ENCODE measurements around the gene FBXO46.

Gene FBXO46, protein sequence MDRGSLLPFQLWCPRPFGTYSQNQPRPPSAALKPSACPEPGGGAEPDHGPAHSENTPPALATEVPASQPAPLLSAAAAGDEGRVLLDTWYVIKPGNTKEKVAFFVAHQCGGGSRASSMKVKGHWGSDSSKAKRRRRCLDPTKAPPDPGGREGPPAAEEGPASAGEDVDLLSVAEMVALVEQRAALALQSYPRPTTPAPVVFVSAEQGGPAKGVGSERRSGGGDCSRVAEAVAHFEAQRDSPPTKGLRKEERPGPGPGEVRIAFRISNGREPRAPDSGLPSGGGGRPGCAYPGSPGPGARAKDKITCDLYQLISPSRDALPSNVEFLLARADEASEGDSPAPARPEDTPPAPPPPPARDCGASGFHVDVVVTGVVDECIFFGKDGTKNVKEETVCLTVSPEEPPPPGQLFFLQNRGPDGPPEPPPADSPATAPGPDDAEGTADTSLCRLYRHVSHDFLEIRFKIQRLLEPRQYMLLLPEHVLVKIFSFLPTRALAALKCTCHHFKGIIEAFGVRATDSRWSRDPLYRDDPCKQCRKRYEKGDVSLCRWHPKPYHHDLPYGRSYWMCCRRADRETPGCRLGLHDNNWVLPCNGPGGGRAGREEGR

DNA sequence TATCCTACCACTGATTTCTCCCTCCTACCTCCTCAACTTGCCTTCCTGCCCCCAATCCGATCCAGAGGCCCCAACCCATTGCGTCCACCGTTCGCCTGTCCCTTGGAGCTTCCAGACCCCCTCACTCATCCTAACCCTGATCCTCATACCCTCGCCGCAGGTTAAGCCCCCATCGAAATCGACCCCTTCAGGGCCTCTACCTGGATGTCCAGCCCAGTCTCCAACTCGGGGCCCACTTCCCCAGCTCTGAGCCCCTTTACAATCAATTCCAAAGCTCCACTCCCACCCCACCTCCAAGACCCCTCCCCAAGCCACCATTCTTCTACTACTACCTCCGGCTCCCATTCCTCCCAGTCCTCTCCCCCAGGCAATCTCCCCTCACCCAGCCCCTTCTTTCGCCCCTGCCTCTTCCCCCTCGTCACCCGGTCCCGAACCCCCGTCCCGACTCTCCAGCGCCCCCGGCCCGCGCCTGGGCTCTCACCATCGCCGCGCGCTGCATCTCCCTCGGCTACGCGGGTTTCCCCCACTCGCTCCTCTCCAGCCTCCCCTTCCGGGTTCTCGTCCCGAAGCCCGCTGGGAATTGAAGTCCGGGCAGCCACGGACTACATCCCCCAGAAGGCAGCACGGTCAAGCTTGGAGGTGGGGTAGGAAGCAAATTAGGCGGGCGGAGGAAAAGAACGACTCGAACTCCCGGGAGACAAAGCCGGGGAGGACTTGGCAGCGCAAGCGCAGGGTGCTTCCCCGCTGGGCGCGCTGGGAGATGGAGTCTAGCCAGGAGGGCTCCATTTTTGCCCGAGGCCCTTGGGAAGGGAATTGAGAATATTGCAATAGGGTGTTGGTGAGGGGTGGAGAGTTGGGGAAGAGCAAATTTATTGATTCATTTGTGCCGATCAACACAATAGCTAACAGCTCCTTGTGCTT lies at the start of gene FBXO46:
FBXO46 (minus strand) TSS at position 529 of the 921 bp plus-strand sequence. CDS start 17,401 bp downstream, outside the sequence.
- DNase-seq (ENCODE audit: low read depth in 2 of 2), result peak; percentile 85 to 86

DNA sequence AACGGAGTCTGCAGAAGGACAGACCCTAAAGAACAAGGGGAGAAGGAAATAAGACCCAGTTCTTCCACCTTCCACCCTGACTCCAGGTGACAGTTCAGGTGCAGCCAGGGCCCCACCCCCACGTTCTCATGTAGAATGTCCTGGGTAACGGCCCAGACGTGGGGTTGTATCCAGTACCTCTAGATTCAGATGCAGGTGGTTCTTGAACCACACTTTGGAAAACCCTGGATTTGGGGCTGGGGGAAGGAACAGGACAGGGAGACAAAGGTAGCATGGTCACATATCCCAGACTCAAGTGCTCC lies 49.4 kb upstream of the FBXO46 start:
- DNase-seq (ENCODE audit: low read depth in 2 of 2), result no peak

DNA sequence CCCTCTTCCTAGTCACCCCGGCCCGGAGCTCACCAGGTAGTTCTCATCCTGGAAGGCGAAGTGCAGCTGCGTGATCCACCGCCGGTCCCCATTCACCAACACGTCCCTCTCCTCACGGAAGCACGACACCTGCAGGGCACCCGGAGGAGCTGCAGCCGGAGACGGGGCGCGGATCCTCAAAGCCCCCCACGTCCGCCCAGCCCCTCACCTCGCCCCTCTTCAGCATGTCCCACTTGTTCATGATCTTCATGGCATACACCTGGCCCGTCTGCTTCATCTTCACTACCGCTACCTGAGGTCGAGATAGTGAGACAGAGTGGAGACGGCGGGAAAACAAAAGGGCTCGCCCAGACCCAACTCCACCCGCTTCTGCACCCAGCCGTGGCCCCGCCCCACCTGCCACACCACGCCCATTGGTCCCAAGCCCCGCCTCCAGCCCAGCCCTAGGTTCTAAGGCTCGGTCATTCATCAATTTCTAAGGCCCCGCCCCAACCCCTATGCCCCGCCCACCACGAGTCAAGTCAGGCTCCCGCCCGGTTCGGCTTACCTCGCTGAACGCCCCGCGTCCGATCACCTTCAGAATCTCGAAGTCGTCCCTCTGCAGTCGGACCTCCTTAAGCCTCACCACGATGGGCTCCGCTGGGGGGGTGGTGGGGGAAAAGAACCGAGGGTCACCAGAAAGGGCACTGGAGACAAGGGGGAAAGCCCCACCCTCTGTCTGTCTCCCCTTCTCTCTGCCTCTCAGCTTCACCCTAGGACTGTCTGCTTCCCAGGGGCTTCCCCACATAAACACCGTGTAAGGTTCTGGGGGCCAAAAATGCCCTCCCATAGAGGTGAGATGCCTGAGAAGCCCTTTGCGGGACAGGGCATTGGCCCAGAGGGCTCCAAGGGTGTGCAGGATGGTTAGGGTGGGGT lies 48.8 kb upstream of the FBXO46 start:
- DNase-seq (ENCODE audit: low read depth in 2 of 2), result peak; percentile 59 to 63

DNA sequence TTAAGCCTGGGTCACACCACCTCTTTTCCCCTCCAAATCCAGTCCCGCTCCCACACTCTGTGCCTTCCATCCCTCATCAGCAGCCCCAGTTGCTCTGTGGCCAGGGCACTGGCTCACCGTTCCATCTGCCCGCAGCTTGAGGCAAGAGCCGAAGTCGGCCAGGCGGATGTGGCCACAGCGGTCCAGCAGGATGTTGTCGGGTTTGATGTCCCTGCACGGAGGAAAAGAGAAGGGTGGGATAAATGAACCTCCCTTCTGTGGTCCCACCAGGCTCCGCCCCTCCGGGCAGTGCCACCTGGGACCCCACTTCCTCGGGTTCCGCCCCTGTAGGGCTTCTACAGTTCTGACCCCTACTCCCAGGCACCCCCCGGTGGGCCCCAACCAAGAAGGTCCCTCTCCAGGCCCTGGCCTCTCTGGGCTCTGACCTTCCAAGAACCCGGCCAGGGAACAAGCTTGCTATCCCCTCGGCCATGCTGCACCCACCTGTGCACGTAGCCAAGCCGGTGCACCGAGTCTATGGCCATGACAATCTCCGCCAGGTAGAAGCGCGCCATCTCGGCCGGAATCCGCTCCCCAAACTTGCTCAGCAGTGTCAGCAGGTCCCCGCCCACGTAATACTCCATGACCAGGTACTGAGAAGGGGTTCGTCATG lies 47.4 kb upstream of the FBXO46 start:
- DNase-seq (ENCODE audit: low read depth in 2 of 2), result no peak

DNA sequence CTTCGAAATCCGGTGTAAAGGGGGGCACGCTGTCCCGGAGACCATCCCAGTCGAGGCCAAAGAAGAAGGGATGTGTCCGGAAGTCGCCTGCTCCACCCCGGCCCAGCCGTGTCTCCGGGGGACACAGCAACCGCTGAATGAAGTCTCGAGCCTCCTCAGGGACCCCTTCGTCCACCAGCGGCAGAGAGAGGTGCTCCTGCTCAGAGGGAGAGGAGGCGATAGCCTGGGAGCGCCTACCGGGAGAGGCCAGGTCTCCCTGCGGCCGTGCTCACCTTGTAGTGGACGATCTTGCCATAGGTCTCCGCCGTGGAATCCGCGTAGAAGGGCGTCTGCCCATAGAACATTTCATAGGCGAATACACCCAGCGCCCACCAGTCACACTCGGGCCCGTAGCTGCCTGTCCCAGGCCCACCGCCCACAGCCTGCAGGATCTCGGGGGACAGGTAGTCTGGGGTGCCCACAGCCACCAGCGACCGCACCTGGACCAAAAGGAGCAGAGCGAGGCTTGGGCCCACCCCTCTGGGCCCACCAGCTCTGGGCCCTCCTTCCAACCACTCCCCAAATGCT lies 46.8 kb upstream of the FBXO46 start:
- DNase-seq (ENCODE audit: low read depth in 2 of 2), result no peak

DNA sequence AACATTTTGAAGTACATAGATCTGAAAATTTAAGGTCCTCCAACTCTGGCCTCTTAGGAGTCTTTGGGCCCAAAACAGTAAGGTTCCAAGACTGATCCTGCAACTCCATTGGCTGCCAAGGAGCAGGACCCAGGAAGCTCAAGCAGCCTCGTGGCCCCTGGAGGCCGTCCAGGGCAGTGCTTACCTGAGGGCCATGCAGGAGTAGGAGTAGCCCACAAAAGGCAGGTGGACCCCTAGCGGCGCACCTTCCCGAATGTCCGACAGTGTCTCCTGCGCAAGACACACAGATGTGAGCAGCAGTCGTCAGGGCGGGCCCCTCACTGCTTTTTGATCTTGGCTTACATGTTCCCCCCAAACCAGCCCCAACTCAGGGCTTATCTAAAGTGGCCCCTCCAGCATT lies 44.1 kb upstream of the FBXO46 start:
- no peak for DNase-seq (ENCODE audit: low read depth in 2 of 2)

DNA sequence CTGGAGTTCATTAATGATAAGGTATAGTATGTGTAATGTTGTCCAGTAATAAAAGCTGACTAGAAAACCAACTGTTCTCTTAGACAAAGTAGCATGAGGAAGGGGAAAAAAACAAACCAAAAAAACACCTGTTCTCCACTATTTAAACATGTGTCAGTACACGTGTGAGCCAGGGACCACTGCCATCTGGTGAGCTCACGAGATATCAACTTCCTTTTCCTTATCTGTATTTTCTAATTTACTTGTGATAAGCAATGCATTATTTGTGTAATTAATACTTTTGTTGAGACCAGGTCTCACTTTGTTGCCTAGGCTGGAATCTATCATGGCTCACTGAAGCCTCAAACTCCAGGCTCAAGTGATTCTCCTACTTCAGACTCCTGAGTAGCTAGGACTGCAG lies 42.7 kb upstream of the FBXO46 start:
- no peak for DNase-seq (ENCODE audit: low read depth in 2 of 2)

DNA sequence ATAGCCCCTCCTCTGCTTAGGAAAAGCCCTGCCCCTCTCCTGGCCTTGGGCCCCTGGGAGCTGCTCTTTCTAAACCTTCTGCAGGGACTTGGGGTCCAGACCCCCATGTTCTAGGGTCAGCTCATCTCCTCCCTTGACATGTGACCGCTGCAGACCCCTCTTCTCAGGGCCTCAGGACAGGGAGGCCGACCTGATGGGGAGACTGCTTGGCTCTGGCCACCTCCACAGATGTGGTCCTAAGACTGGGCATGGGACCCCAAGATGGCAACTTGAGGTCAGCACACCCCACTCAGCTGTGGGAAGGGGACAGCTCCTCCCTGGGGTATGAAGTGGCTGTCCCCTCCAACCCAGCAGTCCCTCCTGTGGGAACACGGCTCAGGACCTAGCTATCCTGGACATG lies 42.2 kb upstream of the FBXO46 start:
- no peak for DNase-seq (ENCODE audit: low read depth in 2 of 2)

DNA sequence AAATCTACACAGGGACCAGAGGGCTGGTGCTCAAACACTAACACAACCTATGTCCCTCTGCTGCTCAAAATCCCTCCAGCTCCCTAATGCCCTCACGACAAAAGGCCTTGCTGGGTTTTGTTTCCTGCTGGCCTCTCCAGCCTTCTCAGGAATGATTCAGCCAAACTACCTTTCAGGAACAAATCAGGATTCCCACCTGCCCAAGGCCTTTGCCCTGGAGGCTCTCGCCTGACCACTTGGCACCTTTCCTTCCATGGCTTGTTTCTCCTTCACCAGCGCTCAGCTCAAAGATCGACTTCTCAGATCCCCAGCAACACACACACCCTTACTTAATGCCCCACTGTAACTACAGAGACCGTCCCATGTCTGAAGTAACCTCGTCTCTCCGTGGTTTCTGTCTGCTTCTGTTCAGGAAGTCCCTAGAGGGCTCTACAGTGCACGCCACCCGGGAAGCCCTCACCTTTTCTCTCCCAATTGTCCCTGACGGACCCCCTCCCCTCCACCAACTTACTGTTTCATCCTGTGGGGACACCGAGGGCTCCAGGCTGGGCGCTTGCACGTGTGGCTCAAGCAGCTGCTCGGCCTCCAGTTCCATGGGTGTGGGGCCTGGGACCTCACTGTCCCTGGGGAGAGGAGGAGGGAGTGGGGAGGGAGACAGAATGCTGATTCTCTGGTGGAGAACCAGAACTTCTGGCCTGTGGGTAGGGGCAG lies 41.6 kb upstream of the FBXO46 start:
- no peak for DNase-seq (ENCODE audit: low read depth in 2 of 2)

DNA sequence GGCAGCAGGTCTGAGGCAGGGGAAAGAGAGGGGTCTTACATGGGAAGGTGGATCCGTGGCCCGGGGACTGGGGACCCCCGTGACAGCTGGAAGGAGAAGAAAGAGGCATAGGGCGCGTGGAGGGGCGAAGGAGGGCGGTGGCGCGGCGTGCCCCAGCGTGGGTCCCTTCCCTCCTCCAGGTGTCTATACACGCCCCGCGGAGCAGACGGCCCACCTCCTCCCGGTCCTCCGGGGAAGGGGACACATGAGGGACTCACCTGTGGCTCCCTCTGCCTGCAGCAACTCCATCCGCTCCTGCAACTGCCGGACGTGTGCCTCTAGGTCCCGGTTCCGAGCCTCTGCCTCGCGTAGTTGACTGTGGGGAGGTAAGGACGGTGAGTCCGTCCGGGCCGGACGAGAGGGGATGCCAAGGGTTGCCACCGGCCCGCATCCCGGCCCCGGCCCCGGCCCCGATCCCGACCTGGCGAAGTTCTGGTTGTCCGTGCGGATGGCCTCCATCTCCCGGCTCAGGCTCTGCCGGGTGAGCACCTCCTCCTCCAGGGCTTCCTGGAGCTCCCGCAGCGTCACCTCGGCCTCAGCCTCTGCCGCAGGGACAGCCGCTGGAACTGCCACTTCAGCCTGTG lies 40.7 kb upstream of the FBXO46 start:
- DNase-seq (ENCODE audit: low read depth in 2 of 2), result no peak

DNA sequence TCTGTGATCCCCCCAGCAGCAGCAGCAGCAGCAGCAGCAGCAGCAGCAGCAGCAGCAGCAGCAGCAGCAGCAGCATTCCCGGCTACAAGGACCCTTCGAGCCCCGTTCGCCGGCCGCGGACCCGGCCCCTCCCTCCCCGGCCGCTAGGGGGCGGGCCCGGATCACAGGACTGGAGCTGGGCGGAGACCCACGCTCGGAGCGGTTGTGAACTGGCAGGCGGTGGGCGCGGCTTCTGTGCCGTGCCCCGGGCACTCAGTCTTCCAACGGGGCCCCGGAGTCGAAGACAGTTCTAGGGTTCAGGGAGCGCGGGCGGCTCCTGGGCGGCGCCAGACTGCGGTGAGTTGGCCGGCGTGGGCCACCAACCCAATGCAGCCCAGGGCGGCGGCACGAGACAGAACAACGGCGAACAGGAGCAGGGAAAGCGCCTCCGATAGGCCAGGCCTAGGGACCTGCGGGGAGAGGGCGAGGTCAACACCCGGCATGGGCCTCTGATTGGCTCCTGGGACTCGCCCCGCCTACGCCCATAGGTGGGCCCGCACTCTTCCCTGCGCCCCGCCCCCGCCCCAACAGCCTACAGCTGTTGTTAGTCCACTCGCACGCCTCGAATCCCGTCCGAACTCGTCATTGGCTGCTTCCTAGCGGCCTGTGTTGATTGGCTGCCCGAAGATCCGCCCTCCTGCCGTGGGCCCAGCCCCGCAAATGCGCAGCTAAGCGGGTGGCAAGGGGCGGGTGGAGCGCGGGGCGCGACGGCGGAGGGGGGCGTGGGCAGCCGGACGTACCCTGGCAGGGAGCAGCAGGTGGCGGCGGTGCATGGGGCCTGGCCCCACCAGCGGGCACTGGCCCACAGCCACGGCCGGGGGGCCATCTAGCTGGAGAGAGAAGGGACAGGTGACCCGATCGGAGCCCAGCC lies 39.8 kb upstream of the FBXO46 start:
- peak; percentile 80 to 82 for DNase-seq (ENCODE audit: low read depth in 2 of 2)

DNA sequence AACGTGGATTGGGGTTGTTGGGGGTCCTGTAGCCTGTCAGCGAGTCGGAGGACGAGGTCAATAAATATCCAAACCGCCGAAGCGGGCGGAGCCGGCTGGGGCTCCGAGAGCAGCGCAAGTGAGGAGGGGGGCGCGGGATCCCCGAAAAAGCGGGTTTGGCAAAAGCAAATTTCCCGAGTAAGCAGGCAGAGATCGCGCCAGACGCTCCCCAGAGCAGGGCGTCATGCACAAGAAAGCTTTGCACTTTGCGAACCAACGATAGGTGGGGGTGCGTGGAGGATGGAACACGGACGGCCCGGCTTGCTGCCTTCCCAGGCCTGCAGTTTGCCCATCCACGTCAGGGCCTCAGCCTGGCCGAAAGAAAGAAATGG lies 39.1 kb upstream of the FBXO46 start:
- DNase-seq (ENCODE audit: low read depth in 2 of 2), result peak in 1 of 2 donors; percentile 20

DNA sequence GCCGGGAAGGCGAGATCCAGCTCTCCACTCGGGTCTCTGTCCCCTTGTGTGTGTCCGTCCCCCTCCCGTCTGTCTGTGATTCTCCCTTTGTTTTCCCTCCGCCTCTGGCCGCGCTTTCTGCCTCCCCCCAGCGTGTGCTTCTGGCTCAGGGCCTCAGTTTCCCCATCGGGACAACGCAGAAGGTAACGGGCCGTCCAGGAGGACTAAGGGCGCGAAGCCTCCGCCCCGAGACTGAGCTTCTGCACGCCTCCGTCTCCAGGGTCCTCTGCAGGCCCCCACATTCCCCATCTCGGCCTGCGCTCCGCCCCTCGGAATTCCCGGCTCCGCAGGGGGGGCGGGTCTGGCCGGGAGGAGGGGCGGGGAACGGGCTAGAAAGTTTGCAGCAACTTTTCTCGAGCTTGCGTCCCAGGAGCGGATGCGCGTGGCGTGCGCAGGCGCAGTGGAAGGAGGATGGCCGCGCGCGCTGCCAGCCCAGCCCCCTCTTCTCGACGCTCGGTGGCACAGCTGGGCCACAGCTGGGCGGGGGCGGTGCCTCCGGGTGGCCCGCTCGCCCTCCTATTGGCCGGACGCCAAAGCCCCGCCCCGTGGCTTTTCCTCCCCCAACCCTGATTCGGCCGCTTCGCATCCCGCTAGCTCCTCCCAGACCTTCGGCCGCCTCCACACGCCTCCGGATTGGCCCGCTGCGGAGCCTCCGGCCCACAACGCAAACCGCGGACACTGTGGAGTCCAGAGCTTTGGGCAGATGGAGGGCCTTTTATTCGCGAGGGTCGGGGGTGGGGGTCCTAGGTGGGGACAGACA lies 38.5 kb upstream of the FBXO46 start, which contains the start of gene SIX5:
SIX5 (minus strand) TSS at position 269 of the 799 bp plus-strand sequence. CDS start 408 bp downstream, outside the sequence.
- peak; percentile 85 to 86 for DNase-seq (ENCODE audit: low read depth in 2 of 2)

DNA sequence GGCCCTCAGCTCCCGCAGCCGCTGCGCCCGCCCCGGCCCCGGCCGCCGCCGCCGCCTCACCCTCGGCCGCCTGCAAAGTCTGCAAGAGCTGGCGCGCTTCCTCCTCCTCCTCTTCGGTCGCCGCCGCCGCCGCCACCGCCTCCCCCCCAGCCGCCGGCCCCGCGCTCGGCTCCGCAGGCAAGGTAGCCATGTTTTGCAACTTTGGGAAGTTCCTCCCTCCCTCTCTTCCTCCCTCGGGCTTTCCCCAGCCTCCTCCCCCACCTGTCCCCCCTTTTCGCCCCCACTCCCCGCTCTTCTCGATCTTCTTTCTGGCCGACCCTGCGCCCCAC lies 37.9 kb upstream of the FBXO46 start:
- DNase-seq (ENCODE audit: low read depth in 2 of 2), result no peak

DNA sequence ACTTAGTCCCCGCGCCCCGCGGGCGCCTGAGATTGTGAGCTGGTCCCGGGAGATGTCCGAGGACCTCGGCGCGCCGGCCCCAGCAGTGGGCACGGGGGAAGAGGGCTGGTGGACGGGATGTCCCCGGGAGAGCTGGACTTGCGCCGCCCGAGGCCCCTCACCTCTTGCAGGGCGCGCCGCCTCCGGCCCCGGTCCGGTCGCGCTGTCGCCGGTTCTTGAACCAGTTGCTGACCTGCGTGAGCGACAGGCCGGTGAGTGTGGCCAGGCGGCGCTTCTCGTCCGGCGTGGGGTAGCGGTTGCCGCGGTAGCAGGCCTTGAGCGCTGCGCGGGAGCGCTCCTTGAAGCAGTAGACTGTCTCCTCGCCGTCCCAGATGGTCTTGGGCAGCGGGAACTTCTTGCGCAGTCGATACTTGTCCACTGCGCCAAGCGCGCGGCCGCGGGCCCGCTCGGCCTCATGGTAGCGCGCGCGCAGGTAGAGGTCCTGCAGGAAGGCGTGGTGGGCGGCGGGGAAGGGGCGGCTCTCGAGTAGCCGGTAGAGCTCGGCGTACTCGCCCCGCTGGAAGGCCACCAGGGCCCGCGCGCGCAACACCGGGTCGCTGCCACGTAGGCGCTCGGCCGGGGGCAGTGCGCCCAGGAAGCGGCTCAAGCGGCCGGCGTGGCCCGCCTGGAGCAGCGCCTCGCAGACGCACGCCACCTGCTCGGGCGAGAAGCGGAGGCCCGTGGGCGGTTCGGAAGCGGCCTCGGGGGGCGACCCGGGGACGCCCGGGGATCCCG lies 37.4 kb upstream of the FBXO46 start:
- no peak for DNase-seq (ENCODE audit: low read depth in 2 of 2)

DNA sequence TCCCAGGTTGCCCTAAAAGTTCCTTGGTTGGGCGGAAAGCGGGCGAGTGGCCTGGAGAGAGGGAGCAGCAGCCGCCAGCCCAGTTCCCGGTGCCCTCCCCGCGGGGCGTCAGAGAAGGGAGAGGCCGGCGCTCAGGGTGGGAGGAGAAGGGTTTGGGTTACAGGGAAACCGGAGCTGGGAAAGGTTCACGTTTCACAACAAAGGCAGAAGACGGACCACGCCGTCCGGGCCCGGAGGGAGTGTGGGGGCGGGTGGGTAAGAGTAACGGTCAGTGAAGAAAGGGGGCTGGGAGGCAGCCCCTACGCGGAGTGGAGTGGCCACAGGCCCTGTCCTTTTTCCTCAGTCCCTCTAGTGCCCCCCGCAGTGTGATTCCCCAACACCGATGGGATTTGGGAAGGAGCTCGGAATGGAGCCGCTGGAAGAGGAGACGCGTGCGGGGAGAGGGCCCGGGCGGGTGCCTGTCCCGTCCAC lies 36.7 kb upstream of the FBXO46 start:
- no peak for DNase-seq (ENCODE audit: low read depth in 2 of 2)

DNA sequence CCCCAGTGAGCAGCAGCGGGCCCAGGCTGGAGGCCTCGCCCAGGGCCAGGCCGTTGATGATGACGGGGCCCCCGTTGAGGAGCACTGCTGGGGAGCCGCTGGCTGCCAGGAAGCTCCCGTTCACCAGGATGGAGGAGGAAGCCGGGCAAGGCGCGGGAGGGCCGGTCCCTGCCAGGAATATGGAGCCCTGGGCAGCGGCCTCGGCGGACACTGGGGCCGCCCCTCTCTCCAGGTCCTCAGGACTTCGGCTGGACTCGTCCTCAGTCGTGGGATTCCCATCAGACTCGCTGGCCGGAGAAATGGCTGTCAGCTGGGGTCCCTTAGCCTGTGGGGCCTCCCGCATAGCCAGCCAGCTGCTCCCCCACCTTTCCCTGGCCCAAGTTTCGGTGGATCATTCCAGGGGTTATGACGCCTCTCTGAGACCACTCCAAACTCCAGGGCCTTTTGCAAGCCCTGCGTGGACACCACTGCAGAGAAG lies 36.2 kb upstream of the FBXO46 start:
- no peak for DNase-seq (ENCODE audit: low read depth in 2 of 2)
